RWPE2 (cell line): ENCODE measurements around the gene MAN2B2.
A peak's percentile ranks its signal among the peaks of the same experiment; 100 is the strongest.

Experiments used
- ATAC-seq: fragments of 200-7000 bp; cut with Tn5 transposase; 3 replicates; pipeline ENCODE4 v1.9.1; 2021; ENCODE audit warnings: low read depth
- DNase-seq: peaks from one replicate; pipeline ENCODE4 v3.0.0-alpha.2; 2020; ENCODE audit warnings: low spot score
- H3K27ac ChIP-seq: fragments of 450-650 bp; 2 replicates; pipeline ENCODE4 v1.5.1; 2017; ENCODE audit warnings: mild to moderate bottlenecking; ENCODE audit not compliant: poor library complexity, severe bottlenecking
- H3K27me3 ChIP-seq: fragments of 250-450 bp; sonication (Bioruptor Pico); 2 replicates; pipeline ENCODE4 v1.5.1; 2021; ENCODE audit warnings: mild to moderate bottlenecking, moderate library complexity; ENCODE audit not compliant: insufficient read depth, poor library complexity, severe bottlenecking
- H3K36me3 ChIP-seq: fragments of 250-450 bp; sonication (Bioruptor Pico); 2 replicates; pipeline ENCODE4 v1.5.1; 2020; ENCODE audit warnings: low read depth, mild to moderate bottlenecking, moderate library complexity
- H3K4me1 ChIP-seq: fragments of 250-450 bp; sonication (Bioruptor Pico); 2 replicates; pipeline ENCODE4 v1.5.1; 2021; ENCODE audit warnings: mild to moderate bottlenecking, moderate library complexity; ENCODE audit not compliant: insufficient read depth, poor library complexity, severe bottlenecking
- H3K4me3 ChIP-seq: fragments of 250-450 bp; sonication (Bioruptor Pico); 2 replicates; pipeline ENCODE4 v1.5.1; 2021; ENCODE audit warnings: mild to moderate bottlenecking, moderate library complexity; ENCODE audit not compliant: severe bottlenecking
- H3K9me3 ChIP-seq: fragments of 250-450 bp; sonication (Bioruptor Pico); 2 replicates; pipeline ENCODE4 v1.5.1; 2021; ENCODE audit warnings: mild to moderate bottlenecking, moderate library complexity; ENCODE audit not compliant: severe bottlenecking
- TF ChIP-seq, protein P1 (sequence below): fragments of 450-650 bp; IDR thresholded peaks from one replicate; pipeline ENCODE4 v1.5.1; 2017; ENCODE audit warnings: mild to moderate bottlenecking, moderate library complexity; ENCODE audit not compliant: poor library complexity, severe bottlenecking

MAN2B2 gene

GRCh38 chr4:6561706-6562371 is 13.2 kb upstream of the MAN2B2 start:
- Histone ChIP-seq H3K9me3 (no peaks in the 10 kb centered on the region), H3K36me3 (no peaks in the 10 kb centered on the region), H3K4me3 (no peak overlapping the region), H3K27ac (no peak overlapping the region), H3K4me1 (no peaks in the 10 kb centered on the region), H3K27me3 (peaks cover 15% of the 10 kb centered on the region)
- ATAC-seq (no peak), DNase-seq (no peak)
- TF ChIP-seq, protein P1, sequence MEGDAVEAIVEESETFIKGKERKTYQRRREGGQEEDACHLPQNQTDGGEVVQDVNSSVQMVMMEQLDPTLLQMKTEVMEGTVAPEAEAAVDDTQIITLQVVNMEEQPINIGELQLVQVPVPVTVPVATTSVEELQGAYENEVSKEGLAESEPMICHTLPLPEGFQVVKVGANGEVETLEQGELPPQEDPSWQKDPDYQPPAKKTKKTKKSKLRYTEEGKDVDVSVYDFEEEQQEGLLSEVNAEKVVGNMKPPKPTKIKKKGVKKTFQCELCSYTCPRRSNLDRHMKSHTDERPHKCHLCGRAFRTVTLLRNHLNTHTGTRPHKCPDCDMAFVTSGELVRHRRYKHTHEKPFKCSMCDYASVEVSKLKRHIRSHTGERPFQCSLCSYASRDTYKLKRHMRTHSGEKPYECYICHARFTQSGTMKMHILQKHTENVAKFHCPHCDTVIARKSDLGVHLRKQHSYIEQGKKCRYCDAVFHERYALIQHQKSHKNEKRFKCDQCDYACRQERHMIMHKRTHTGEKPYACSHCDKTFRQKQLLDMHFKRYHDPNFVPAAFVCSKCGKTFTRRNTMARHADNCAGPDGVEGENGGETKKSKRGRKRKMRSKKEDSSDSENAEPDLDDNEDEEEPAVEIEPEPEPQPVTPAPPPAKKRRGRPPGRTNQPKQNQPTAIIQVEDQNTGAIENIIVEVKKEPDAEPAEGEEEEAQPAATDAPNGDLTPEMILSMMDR: no peak

DNA sequence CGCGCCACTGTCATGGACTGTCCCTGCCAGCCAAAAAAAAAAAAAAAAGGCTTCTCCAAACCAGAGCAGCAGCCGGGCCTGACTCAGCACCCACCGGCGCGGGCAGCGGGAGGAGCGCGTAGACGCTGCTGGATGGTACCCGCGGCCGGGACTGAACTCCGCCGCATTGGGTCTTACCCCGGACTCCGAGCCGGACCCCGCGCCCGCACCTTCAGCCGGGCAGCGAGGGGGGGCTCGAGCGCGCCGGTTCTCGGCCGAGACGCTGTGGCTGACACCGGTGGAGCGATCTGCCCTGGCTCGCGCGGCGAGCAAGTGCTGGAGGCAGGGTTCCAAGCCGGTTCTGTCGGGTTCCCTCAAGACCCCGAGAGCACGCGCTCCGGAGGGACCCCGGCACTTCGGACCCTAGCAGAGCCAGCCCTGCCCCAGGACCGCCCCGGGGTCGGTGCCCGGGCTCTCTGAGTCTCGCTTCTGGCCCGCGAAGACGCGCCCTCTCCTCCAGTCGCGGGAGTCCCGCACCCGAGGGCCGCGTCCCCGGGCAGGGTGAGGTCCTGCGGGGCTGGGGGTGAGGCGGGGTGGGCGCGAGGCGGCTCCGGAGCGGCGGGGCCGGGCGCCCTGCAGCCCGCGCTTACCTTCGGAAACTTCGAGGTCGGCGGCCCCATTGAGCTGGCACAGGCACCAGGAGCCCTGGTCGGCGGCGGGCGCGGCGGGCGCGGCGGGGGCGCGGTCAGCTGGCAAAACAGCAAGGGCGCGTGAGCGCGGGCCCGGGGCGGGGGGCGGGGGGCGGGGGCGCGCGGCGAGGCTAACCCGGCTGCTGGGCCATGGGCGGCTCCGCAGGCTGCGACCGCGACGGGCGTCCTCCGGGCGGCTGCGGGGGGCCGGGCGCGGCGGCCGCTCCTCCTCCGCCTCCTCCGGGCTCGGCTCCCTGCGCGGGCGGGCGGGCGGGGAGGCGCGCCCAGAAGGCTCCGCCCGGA is 11.8 kb upstream of the MAN2B2 start:
- H3K27me3 ChIP-seq: peaks cover 15% of the 10 kb centered on the region
- peak overlapping the region; percentile 27 for H3K4me3 ChIP-seq
- no peaks in the 10 kb centered on the region for H3K4me1 ChIP-seq
- no peaks in the 10 kb centered on the region for H3K36me3 ChIP-seq
- DNase-seq: no peak
- no peaks in the 10 kb centered on the region for H3K9me3 ChIP-seq
- peak; percentile 24; the same call in 1 of the 3 replicates for ATAC-seq
- H3K27ac ChIP-seq: no peak overlapping the region
- TF ChIP-seq, protein P1: no peak

DNA sequence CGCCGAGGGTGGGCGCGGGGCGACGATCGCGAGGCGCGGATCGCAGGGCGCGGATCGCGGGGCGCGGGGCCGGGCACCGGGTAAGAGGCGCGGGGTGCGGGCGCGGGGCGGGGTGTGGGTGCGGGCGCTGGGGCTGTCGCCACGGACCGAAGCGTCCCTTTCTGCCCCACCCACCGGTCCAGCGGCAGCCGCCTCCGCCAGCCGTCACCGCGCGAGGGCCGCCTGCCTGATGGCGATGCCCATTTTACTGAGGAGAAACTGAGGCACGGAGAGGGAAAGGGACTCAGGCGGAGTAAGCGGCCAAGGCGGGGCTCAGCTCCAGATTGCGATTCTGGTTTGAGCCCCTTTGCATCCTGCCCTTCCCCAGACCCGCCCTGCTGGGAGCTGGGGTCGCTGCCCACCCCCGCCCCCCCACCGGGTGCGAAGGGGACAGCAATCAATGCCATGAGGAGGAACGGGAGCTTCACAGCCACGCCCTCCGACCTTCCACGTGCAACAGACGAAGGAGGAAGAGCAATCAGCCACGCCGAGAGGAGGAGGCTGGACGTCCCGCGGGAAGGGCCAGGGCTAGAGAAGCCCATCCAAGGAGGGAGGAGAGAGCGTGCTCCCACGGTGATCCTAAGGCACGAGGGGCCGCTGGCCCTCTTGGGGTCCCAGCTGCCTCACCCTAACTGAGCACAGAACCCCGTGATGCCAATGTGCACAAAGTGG is 10.9 kb upstream of the MAN2B2 start:
- H3K4me1 ChIP-seq: peaks cover 5% of the 10 kb centered on the region
- H3K9me3 ChIP-seq: no peaks in the 10 kb centered on the region
- peak overlapping the region; percentile 27 for H3K4me3 ChIP-seq
- TF ChIP-seq, protein P1: no peak
- ATAC-seq: no peak
- no peak overlapping the region for H3K27ac ChIP-seq
- peaks cover 15% of the 10 kb centered on the region for H3K27me3 ChIP-seq
- DNase-seq: no peak
- no peaks in the 10 kb centered on the region for H3K36me3 ChIP-seq

DNA sequence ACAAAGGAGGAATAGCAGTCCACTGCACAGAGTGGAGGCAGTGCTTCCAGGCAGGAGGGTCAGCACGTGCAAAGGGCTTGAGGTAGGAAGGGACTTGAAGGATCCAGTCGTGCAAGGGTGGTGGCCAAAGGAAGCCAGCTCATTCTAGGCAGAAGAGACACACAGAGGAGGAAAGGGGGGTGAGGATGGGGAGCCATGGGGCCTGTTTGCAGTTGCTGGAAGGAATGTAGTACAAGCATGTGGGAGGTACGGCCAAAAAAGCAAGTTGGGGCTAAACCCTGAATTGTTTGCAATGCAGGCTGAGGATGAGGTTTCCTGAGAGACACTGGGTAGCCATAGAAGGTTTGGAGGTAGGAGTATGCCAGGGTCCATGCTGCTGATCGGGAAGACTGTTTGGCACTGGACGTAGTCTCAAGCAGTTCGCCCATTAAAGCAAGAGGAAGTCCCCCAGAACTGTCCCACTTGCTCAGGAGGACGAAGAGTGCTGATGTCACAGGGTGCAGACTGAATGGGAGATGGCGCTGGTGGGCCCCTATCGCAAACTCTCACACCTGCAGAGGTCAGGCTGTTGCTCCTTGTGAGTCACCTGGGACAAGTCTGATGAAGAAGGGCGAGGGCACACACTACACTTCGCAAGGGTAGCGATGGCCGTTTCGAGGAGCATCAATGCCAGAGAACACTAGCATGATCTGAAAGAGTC is 9.1 kb upstream of the MAN2B2 start:
- ATAC-seq (0 out of 3 replicates have a peak, but pooled peaks have one; percentile 7), DNase-seq (no peak)
- Histone ChIP-seq H3K27ac (no peak overlapping the region), H3K36me3 (no peaks in the 10 kb centered on the region), H3K9me3 (no peaks in the 10 kb centered on the region), H3K4me3 (no peak overlapping the region), H3K4me1 (peaks cover 5% of the 10 kb centered on the region), H3K27me3 (peaks cover 15% of the 10 kb centered on the region)
- TF ChIP-seq, protein P1: no peak
